HepG2 (cell line): ENCODE data around the gene ZC3H12A. TPM values are rescaled to one million over a fixed set of nuclear protein-coding genes. Genes with fewer than 3 reads are reported as not detected.
A peak's percentile ranks its signal among the peaks of the same experiment; 100 is the strongest.
"Not testable (repeated sequence)": the region's sequence is repeated elsewhere in the genome, so short reads cannot be mapped to it uniquely, and the experiment has no call there.

Experiments
- AHDC1 ChIP-seq: sonication (generic); formaldehyde crosslinking; IDR thresholded peaks from 2 replicates; pipeline ENCODE4 v1.5.1; 2020; ENCODE audit warnings: mild to moderate bottlenecking, missing genetic modification reagents, borderline replicate concordance
- ARID5B ChIP-seq: IDR thresholded peaks from 2 replicates; pipeline ENCODE4 v1.4.0; 2020; ENCODE audit warnings: mild to moderate bottlenecking, missing genetic modification reagents
- CREB1 ChIP-seq, 2 experiments: fragments of 450-650 bp in 1 of 2; IDR thresholded peaks; 2 replicates each; pipeline ENCODE4 v1.6.1; 2016 to 2017; ENCODE audit warnings: control low read depth in 1 of 2, mild to moderate bottlenecking in 1 of 2, missing compliant biosample characterization in 1 of 2, missing genetic modification characterization in 1 of 2
- FOXP1 ChIP-seq, 2 experiments: fragments of 450-650 bp in 1 of 2; IDR thresholded peaks; 2 replicates each; pipeline ENCODE4 v1.6.1; 2017 to 2018; ENCODE audit warnings: antibody characterized with exemption in 1 of 2
- HDAC1 ChIP-seq: sonication (generic); formaldehyde crosslinking; IDR thresholded peaks from 2 replicates; pipeline ENCODE4 v1.5.1; 2020; ENCODE audit warnings: mild to moderate bottlenecking, missing genetic modification reagents
- HDAC2 ChIP-seq: sonication (generic); formaldehyde crosslinking; IDR thresholded peaks from 2 replicates; pipeline ENCODE4 v1.4.0; 2020; ENCODE audit warnings: missing genetic modification reagents
- HOXA3 ChIP-seq: sonication (generic); formaldehyde crosslinking; IDR thresholded peaks from 2 replicates; pipeline ENCODE4 v1.5.0; 2020; ENCODE audit warnings: missing genetic modification reagents
- MEIS2 ChIP-seq: sonication (generic); formaldehyde crosslinking; IDR thresholded peaks from 2 replicates; pipeline ENCODE4 v1.9.0; 2021; ENCODE audit warnings: mild to moderate bottlenecking, missing genetic modification reagents
- NAIF1 ChIP-seq: sonication (generic); formaldehyde crosslinking; IDR thresholded peaks from 2 replicates; pipeline ENCODE4 v1.5.0; 2020; ENCODE audit warnings: mild to moderate bottlenecking, missing genetic modification reagents, borderline replicate concordance
- RARG ChIP-seq: sonication (generic); formaldehyde crosslinking; IDR thresholded peaks from 2 replicates; pipeline ENCODE4 v1.4.0; 2020; ENCODE audit warnings: low read depth, mild to moderate bottlenecking, missing genetic modification reagents
- RXRB ChIP-seq: IDR thresholded peaks from 2 replicates; pipeline ENCODE4 v1.6.1; 2016; ENCODE audit warnings: borderline replicate concordance, missing genetic modification reagents, missing compliant biosample characterization
- SOX5 ChIP-seq: IDR thresholded peaks from 2 replicates; pipeline ENCODE4 v1.6.1; 2016; ENCODE audit warnings: borderline replicate concordance
- TFE3 ChIP-seq: IDR thresholded peaks from 2 replicates; pipeline ENCODE4 v1.6.1; 2016
- ZMYM4 ChIP-seq: sonication (generic); formaldehyde crosslinking; IDR thresholded peaks from 2 replicates; pipeline ENCODE4 v1.8.1; 2023; ENCODE audit warnings: mild to moderate bottlenecking, missing genetic modification reagents
- ZNF292 ChIP-seq: sonication (generic); formaldehyde crosslinking; IDR thresholded peaks from 2 replicates; pipeline ENCODE4 v1.8.1; 2022; ENCODE audit warnings: mild to moderate bottlenecking, low read depth, missing genetic modification reagents, borderline replicate concordance
- ZNF317 ChIP-seq: sonication (generic); formaldehyde crosslinking; IDR thresholded peaks from 2 replicates; pipeline ENCODE4 v1.5.0; 2020; ENCODE audit warnings: mild to moderate bottlenecking, missing genetic modification reagents
- ZNF430 ChIP-seq: sonication (generic); formaldehyde crosslinking; IDR thresholded peaks from 2 replicates; pipeline ENCODE4 v1.9.0; 2021; ENCODE audit warnings: mild to moderate bottlenecking, missing genetic modification reagents
- polyA plus RNA-seq, 8 experiments: library from polyadenylated mRNA; depleted of rRNA in 3 of 8; stranded (reverse) in 7 of 8; unstranded in 1 of 8; fragments of >200 nt; fragmentation: Illumina TruSeq in 4 of 8; extraction: Trizol in 4 of 8; gene quantifications; 2 replicates each; pipeline versions ENCODE4 v1.2.1 to v1.2.3, GENCODE V29; 2011 to 2016; ENCODE audit warnings: low read depth in 4 of 8, missing spikeins in 1 of 8, mixed read lengths in 1 of 8; ENCODE audit not compliant: insufficient read depth in 1 of 8
- total RNA-seq, 5 experiments: library from RNA; depleted of rRNA; stranded (reverse); fragments of >200 nt; fragmentation: Illumina TruSeq; extraction: Trizol; gene quantifications; 2 replicates each; pipeline ENCODE4 v1.2.3, GENCODE V29; 2016; ENCODE audit warnings: low read depth in 1 of 5

Gene ZC3H12A
- total and polyA plus RNA-seq, 2 of the 13 experiments (the other 11 are each of a cell fraction or from before 2014, with no cell fraction given): 6.8 to 13.3 TPM

- TF ChIP-seq AHDC1 (peak; percentile 12; the same call in 1 of the 2 replicates), MEIS2 (peak; percentile 82), ZNF317 (CRISPR knock-in tag) (0 out of 2 replicates have a peak, but pooled peaks have one; percentile 38), ZNF430 (CRISPR knock-in tag) (0 out of 2 replicates have a peak, but pooled peaks have one; percentile 49), FOXP1 (CRISPR knock-in tag; IDR thresholded peaks at IDR 0.05) (peak; percentile 42; the same call in 1 of the 2 replicates), TFE3 (CRISPR knock-in tag) (0 out of 2 replicates have a peak, but pooled peaks have one; percentile 28), HDAC2 (CRISPR knock-in tag) (peak; percentile 70), SOX5 (CRISPR knock-in tag) (peak; percentile 65; the same call in 1 of the 2 replicates), NAIF1 (CRISPR knock-in tag) (peak; percentile 47; the same call in 1 of the 2 replicates), HDAC1 (peak; percentile 75; the same call in 1 of the 2 replicates), RARG (peak; percentile 74; the same call in 1 of the 2 replicates), ARID5B (peak; percentile 53; the same call in 1 of the 2 replicates), ZNF292 (CRISPR knock-in tag) (peak; percentile 77), RXRB (CRISPR knock-in tag) (peak; percentile 61; the same call in 1 of the 2 replicates), ZMYM4 (CRISPR knock-in tag) (peak; percentile 58), HOXA3 (CRISPR knock-in tag) (peak; percentile 42; the same call in 1 of the 2 replicates), CREB1 (CRISPR knock-in tag; IDR thresholded peaks at IDR 0.05) (peak; percentile 49; the same call in 1 of the 2 replicates)
- not testable (repeated sequence) for TF ChIP-seq FOXP1, CREB1 (IDR thresholded peaks at IDR 0.05)
Measured at GRCh38 chr1:37532418-37533156, 58.2 kb downstream of the ZC3H12A start (continued).
